ENCODE data around the gene LYVE1.

GRCh38 chr11:10514202-10514601 is 54.3 kb downstream of the LYVE1 start:
- TF ChIP-seq CTCF (IDR thresholded peaks at IDR 0.05 in 4 of 5, conservative IDR thresholded peaks at IDR 0.05 in 1 of 5) (peak in 2 of 5 experiments; percentile 31 to 51), POLR2A (IDR thresholded peaks at IDR 0.05) (no peak)
